ENCODE measurements around the gene GALNT17.

- no peak for TF ChIP-seq POLR2A (IDR thresholded peaks at IDR 0.05)
- TF ChIP-seq CTCF (IDR thresholded peaks at IDR 0.05): no peak
Observed at GRCh38 chr7:71430246-71430645, 298.3 kb downstream of the GALNT17 start.

Measured in upper lobe of left lung (tissue), 4 donors.